Rectal smooth muscle tissue (tissue), 1 donor: ENCODE measurements around the gene VLDLR.

Experiments used
- H3K27ac ChIP-seq: one replicate; pipeline ENCODE4 v1.7.0; 2013; ENCODE audit warnings: low read depth, low read length, inconsistent platforms
- H3K27me3 ChIP-seq: one replicate; pipeline ENCODE4 v1.7.0; 2013; ENCODE audit warnings: low read length; ENCODE audit not compliant: control insufficient read depth, insufficient read depth
- H3K36me3 ChIP-seq: one replicate; pipeline ENCODE4 v1.7.0; 2013; ENCODE audit warnings: low read length; ENCODE audit not compliant: control insufficient read depth, insufficient read depth
- H3K4me1 ChIP-seq: one replicate; pipeline ENCODE4 v1.7.0; 2013; ENCODE audit warnings: low read length; ENCODE audit not compliant: control insufficient read depth, insufficient read depth
- H3K4me3 ChIP-seq: one replicate; pipeline ENCODE4 v1.7.0; 2013; ENCODE audit warnings: low read length
- H3K9ac ChIP-seq: one replicate; pipeline ENCODE4 v1.7.0; 2013; ENCODE audit warnings: low read length

VLDLR gene

DNA sequence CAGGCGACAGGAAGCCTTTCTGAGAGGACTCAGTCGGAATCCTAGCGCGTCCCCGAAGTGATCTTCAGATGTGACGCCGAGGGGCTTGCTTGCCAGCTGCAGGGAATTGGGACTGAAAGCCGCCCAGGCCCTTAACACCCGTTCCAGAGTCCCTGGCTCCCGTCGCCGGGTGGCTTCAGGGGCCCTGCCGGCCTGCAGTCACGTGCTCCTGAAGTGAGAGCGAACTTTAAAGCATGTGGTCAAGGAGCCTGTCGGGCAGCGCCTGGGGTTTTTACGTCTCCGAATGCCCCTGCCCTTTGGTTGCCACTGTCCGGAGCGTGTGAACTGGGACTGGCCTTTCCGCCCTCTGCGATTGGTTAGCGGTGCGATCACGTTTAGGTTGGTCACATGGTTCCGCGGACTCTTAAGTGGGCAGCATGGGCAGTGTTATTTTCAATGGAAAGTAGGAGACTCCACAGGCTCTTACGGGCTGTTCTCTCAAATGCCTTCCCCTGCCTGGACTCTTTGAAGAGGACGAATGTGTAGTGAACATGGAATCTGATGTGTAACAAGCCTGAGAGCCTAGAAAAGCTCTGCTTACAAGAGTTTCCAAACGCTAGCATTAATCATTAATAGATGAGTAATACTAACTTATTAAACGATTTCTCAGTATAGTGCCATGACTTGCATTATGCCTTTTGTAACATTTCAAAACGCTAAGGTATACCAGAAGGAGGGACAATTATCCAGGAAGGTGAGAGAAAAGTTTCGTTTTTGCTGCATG lies 1.9 kb downstream of the VLDLR start:
- Histone ChIP-seq H3K27me3 (no peaks in the 10 kb centered on the region), H3K4me1 (peaks cover 5% of the 10 kb centered on the region), H3K27ac (peak overlapping the region; percentile 46), H3K9ac (peak overlapping the region; percentile 14), H3K36me3 (no peaks in the 10 kb centered on the region), H3K4me3 (peak overlapping the region; percentile 79)

DNA sequence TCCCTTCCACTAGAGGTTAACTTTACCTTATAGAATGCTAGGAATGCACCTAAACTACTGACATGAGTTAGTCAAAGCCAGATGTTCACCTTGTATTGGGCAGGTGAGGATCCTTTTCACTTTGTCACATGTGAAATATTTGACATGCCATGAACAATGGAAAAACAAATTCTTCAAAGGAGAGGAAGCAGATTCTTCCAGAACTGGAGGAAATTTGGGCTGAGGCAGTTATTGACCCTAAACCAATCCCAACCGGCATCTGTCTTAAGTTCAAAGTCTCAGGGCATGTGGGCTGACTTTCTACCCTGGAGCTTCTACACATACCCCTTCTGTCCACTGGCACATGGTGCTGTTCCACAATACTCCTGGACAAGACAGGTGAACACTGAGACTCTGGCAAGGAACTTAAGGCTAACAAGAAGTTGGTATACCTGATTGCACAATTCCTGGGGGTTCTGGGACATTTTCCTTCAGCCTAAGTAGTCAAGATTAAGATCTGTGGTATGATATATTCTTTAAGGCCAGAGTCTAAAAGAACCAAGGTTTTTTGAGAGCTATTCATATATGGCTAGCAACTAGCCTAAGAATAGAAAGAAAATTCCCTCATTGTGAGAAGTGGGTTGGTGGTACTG lies 2.6 kb downstream of the VLDLR start:
- Histone ChIP-seq H3K27ac (no peak overlapping the region), H3K4me3 (no peak overlapping the region), H3K36me3 (no peaks in the 10 kb centered on the region), H3K4me1 (peaks cover 5% of the 10 kb centered on the region), H3K27me3 (no peaks in the 10 kb centered on the region), H3K9ac (no peak overlapping the region)

DNA sequence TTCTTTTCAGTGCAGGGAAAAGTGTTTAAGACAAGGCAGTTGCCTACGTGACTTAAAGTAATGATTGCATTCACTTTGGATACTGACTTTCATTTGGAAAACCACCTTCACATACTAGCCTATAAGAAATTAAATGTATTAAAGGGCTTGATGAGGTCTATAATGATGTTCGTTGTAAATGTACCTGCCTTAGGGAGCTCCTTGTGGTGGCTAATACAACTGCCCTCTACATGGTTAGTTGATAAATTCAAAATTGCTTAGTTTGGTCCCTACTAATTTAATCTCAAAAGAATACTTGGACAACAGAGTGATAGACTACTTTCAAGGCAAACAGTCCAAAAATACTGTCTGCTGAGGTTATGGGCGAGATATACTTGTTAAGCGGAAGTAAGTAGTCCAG lies 3.8 kb downstream of the VLDLR start:
- Histone ChIP-seq H3K4me1 (peaks cover 5% of the 10 kb centered on the region), H3K36me3 (no peaks in the 10 kb centered on the region), H3K27me3 (no peaks in the 10 kb centered on the region), H3K27ac (no peak overlapping the region), H3K9ac (no peak overlapping the region), H3K4me3 (no peak overlapping the region)

DNA sequence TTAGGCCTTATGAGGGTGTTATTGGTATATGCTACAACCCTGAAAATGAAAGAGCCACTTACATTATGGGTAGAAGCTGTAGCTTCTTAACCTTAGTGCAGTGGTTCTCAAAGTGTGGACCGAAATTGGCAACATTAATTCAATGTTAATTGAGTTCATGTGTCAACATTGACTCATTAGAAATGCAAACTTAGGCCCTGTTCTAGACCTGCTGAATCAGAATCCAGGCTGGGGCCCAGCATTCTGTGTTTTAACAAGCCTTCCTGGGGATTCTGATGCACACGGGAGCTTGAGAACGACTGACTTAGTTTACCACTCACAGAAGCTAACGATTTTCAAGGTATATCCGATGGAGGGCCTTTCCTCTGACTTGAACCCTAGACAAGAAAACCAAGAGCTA lies 7.3 kb downstream of the VLDLR start:
- Histone ChIP-seq H3K4me1 (no peaks in the 10 kb centered on the region), H3K27ac (no peak overlapping the region), H3K27me3 (no peaks in the 10 kb centered on the region), H3K4me3 (no peak overlapping the region), H3K9ac (no peak overlapping the region), H3K36me3 (no peaks in the 10 kb centered on the region)

DNA sequence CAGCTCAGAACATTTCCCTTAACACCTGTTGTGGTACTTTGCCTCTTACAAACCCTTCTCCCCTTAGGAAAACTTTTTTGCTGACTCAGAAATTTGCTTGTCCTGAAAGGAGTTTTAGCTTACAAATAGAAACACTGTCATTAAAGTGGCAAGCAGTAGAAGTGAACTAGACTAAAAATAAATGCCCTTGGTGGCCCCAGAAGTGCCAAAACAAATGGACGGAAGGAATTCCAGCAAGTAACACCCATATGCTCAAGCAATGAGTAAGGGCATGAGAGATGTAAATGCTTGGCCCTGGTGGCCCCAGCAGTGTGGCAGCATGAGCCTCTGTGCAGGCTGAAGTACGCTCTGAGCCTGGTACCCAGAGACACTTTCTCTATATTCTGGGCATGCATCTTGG lies 8.6 kb downstream of the VLDLR start:
- H3K27me3 ChIP-seq = no peaks in the 10 kb centered on the region
- no peak overlapping the region for H3K4me3 ChIP-seq
- H3K36me3 ChIP-seq = no peaks in the 10 kb centered on the region
- no peaks in the 10 kb centered on the region for H3K4me1 ChIP-seq
- no peak overlapping the region for H3K27ac ChIP-seq
- no peak overlapping the region for H3K9ac ChIP-seq

DNA sequence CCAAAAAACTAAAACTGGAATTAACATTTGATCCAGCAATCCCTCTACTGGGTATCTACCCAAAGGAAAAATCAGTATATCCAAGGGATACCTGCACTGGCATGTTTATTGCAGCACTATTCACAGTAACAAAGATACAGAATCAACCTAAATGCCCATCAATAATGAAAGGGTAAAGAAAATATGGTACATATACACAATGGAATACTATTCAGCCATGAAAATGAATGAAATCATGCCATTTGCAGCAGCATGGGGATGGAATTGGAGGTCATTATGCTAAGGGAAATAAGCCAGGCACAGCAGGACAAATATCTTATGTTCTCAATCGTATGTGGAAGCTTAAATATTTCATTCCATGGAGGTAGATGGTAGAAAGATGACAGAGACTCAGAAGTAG lies 9.7 kb downstream of the VLDLR start:
- no peak overlapping the region for H3K9ac ChIP-seq
- H3K27ac ChIP-seq = no peak overlapping the region
- no peaks in the 10 kb centered on the region for H3K27me3 ChIP-seq
- H3K36me3 ChIP-seq = no peaks in the 10 kb centered on the region
- no peak overlapping the region for H3K4me3 ChIP-seq
- no peaks in the 10 kb centered on the region for H3K4me1 ChIP-seq

DNA sequence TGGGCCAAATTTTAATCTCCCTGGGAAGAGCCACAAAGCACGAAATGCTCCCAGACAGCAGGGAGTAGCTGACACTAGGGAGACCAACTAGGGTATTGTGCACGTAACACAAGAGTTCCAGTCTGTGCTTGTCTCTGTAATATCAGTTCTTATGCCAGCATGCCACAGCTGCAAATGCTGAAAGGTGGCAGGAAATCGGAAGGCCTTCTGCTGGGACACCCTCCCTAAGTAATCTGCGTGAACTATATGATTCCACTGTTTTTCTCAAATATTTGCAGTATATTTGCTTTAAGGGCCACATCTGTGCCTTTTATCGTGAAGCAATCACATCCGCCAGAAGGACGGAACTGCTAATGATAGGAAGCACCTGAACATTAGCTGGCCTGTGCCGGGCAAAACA lies 12.6 kb downstream of the VLDLR start:
- no peaks in the 10 kb centered on the region for H3K4me1 ChIP-seq
- H3K27ac ChIP-seq = no peak overlapping the region
- no peak overlapping the region for H3K9ac ChIP-seq
- no peaks in the 10 kb centered on the region for H3K36me3 ChIP-seq
- no peaks in the 10 kb centered on the region for H3K27me3 ChIP-seq
- no peak overlapping the region for H3K4me3 ChIP-seq

DNA sequence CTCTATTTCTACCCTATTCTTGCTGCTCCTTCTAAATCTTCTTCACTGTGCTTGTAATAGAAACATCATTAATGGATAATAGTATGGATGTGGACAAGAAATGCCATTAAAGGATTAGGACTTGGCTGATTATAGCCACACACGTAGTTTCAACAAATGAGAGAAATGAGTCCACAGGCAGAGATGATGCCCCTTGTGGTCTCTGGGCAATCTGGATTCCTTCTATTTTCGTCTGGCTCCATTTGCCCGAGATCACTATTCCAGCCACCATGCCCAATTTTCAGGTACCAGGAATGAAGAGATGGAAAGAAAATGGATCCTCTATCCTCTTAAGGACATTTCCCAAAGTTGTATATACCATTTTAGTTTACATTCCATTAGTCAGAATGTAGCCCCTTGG lies 13.2 kb downstream of the VLDLR start:
- no peak overlapping the region for H3K27ac ChIP-seq
- no peaks in the 10 kb centered on the region for H3K4me1 ChIP-seq
- no peak overlapping the region for H3K9ac ChIP-seq
- no peaks in the 10 kb centered on the region for H3K36me3 ChIP-seq
- no peaks in the 10 kb centered on the region for H3K27me3 ChIP-seq
- H3K4me3 ChIP-seq = no peak overlapping the region

DNA sequence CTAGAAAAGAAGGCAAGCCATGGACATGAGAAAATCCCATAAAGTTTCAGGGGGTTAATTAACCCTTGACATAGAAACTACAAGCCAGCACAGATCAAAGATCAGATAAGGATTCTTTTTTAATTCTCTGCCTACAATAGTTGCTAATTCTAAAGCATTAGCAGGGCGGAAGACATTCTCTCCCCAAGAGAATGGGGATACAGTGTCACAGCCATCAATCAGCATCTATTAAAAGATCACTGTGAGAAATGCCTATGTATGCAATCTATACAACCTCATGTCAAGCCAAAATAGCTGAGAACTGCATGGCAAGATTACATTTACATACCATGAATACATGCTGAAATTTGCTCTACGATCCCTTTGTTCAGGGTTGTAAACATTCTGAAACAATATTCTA lies 14.3 kb downstream of the VLDLR start:
- H3K4me3 ChIP-seq = no peak overlapping the region
- no peak overlapping the region for H3K9ac ChIP-seq
- H3K36me3 ChIP-seq = no peaks in the 10 kb centered on the region
- no peaks in the 10 kb centered on the region for H3K27me3 ChIP-seq
- no peak overlapping the region for H3K27ac ChIP-seq
- H3K4me1 ChIP-seq = no peaks in the 10 kb centered on the region

DNA sequence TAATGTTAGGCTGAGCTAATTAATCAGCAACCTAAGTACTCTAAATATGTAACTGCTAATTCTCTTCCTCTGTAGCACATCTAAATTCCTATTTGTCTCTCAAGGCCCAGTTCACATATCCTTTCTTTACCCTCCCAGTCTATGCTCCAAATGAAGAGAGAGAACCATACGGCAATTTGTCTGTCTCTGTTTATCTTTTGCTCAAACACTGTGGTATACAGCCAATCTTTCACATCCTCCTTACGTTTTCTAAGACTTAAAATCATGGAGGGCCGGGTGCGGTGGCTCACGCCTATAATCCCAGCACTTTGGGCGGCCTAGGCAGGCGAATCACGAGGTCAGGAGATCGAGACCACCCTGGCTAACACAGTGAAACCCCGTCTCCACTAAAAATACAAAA lies 15.8 kb downstream of the VLDLR start:
- no peak overlapping the region for H3K27ac ChIP-seq
- no peaks in the 10 kb centered on the region for H3K27me3 ChIP-seq
- H3K36me3 ChIP-seq = no peaks in the 10 kb centered on the region
- no peaks in the 10 kb centered on the region for H3K4me1 ChIP-seq
- no peak overlapping the region for H3K9ac ChIP-seq
- H3K4me3 ChIP-seq = no peak overlapping the region

DNA sequence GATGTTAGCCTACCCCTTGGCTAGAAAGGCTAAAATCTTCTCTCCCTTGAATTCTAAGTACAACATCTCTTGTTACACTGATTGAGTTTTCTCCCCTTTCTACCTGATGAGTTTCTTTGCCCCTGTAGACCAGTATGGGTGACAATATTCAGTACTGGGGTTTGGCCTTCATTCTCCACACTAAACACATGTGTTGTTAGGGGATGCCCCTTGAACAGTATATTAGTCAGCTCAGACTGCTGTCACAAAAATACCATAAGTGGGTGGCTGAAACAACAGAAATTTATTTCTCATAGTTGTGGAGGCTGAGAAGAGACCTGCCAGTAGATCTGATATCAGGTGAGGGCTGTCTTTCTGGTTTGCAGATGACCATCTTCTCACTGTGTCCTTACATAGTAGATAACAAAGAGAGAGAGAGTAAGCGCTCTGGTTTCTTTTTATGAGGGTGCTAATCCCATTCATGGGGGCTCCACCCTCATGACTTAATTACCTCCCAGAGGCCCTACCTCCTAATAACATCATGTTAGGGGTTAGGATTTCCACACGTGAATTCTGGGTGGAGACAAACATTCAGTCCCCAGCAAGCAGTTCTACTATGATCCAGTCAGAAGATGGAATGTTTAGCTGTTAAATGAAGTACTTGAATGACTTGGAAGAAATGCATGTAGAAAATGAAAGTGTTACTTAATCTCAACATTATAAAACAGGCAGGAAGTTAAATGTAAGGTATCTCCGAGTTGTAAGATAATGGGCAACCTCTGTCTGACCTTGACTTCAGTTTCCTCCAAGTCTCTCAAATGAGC lies 17.5 kb downstream of the VLDLR start:
- Histone ChIP-seq H3K4me3 (no peak overlapping the region), H3K4me1 (no peaks in the 10 kb centered on the region), H3K36me3 (peaks cover 3% of the 10 kb centered on the region), H3K27ac (no peak overlapping the region), H3K9ac (no peak overlapping the region), H3K27me3 (no peaks in the 10 kb centered on the region)

DNA sequence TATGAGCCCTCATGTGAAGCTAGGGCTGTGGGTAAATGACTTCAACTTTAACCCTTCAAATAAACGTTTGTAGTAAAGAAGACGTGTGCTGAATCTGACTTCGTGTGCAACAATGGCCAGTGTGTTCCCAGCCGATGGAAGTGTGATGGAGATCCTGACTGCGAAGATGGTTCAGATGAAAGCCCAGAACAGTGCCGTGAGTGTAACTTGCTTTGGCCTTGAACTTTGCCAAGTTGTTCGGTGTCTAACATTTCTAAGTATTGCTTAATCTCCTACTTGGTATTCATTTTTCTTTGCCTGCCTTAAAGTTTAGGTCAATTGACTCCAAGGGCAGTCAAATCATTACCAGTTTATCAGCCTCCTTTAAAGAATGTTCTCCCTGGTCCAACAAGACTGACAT lies 18.2 kb downstream of the VLDLR start:
- Histone ChIP-seq H3K4me1 (no peaks in the 10 kb centered on the region), H3K27ac (no peak overlapping the region), H3K9ac (no peak overlapping the region), H3K36me3 (peaks cover 3% of the 10 kb centered on the region), H3K4me3 (no peak overlapping the region), H3K27me3 (no peaks in the 10 kb centered on the region)
